Fibroblast of skin of left quadriceps (primary cell): ENCODE data around the gene CERCAM.

Source experiments
- DNase-seq, 2 experiments: peaks; one replicate each; pipeline ENCODE4 v3.0.0-alpha.2; 2013; ENCODE audit warnings: low read depth in 2 of 2

Gene CERCAM

GRCh38 chr9:128456613-128457061 lies 36.0 kb downstream of the CERCAM start:
- peak; percentile 39 to 43 for DNase-seq

- no peak for DNase-seq
Observed at GRCh38 chr9:128457207-128457606, 36.5 kb downstream of the CERCAM start.

- no peak for DNase-seq
Observed at GRCh38 chr9:128459011-128459410, 38.4 kb downstream of the CERCAM start.

- no peak for DNase-seq
Observed at GRCh38 chr9:128469070-128469469, 48.4 kb downstream of the CERCAM start.

GRCh38 chr9:128470560-128470959 lies 49.9 kb downstream of the CERCAM start:
- peak; percentile 20 to 22 for DNase-seq

- no peak for DNase-seq
Observed at GRCh38 chr9:128473104-128473503, 52.4 kb downstream of the CERCAM start.

GRCh38 chr9:128475867-128476266 lies 55.2 kb downstream of the CERCAM start:
- no peak for DNase-seq

GRCh38 chr9:128479262-128479661 lies 58.6 kb downstream of the CERCAM start:
- no peak for DNase-seq

- no peak for DNase-seq
Observed at GRCh38 chr9:128481561-128481960, 60.9 kb downstream of the CERCAM start.

- DNase-seq: no peak
Observed at GRCh38 chr9:128482186-128482585, 61.5 kb downstream of the CERCAM start.

- DNase-seq: no peak
Observed at GRCh38 chr9:128484686-128485413, 64.2 kb downstream of the CERCAM start.

GRCh38 chr9:128485414-128485855 lies 64.8 kb downstream of the CERCAM start:
- DNase-seq: no peak

GRCh38 chr9:128486201-128486600 lies 65.5 kb downstream of the CERCAM start:
- no peak for DNase-seq
